Measurements from ENCODE around the gene SUCLG2.
"Not testable (repeated sequence)": the region's sequence is repeated elsewhere in the genome, so short reads cannot be mapped to it uniquely, and the experiment has no call there.

DNA sequence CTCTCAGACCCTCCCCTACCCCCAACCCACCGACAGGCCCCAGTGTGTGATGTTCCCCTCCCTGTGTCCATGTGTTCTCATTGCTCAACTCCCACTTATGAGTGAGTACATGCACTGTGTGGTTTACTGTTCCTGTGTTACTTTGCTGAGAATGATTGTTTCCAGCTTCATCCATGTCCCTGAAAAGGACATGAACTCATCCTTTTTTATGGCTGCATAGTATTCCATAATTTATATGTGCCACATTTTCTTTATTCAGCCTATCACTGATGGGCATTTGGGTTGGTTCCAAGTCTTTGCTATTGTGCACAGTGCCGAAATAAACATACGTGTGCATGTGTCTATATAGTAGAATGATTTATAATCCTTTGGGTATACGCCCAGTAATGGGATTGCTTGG is 117.2 kb downstream of the SUCLG2 start:
- TF ChIP-seq EZH2 (IDR thresholded peaks at IDR 0.05; ENCODE audit: borderline replicate concordance, low read length), result not testable (repeated sequence)
- TF ChIP-seq, protein P1, sequence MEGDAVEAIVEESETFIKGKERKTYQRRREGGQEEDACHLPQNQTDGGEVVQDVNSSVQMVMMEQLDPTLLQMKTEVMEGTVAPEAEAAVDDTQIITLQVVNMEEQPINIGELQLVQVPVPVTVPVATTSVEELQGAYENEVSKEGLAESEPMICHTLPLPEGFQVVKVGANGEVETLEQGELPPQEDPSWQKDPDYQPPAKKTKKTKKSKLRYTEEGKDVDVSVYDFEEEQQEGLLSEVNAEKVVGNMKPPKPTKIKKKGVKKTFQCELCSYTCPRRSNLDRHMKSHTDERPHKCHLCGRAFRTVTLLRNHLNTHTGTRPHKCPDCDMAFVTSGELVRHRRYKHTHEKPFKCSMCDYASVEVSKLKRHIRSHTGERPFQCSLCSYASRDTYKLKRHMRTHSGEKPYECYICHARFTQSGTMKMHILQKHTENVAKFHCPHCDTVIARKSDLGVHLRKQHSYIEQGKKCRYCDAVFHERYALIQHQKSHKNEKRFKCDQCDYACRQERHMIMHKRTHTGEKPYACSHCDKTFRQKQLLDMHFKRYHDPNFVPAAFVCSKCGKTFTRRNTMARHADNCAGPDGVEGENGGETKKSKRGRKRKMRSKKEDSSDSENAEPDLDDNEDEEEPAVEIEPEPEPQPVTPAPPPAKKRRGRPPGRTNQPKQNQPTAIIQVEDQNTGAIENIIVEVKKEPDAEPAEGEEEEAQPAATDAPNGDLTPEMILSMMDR (IDR thresholded peaks at IDR 0.05; ENCODE audit: low read length), result not testable (repeated sequence)

Data from OCI-LY1 (cell line).